Caco-2 (cell line): Measurements from ENCODE around the gene KIAA1586. TPM values are rescaled to one million over a fixed set of nuclear protein-coding genes. Genes with fewer than 3 reads are reported as not detected.
"Not testable (repeated sequence)": the region's sequence is repeated elsewhere in the genome, so short reads cannot be mapped to it uniquely, and the experiment has no call there.

Experiments used
- BruUV-seq: library from RNA; stranded (reverse); fragments of 400-500 nt; replicated peaks from 2 replicates; lab custom pipeline; 2021; lab: Mats Ljungman, UMichigan
- CTCF ChIA-PET: fragments of 300-600 bp; sonication (Branson Sonifier 250); formaldehyde crosslinking; loops from one replicate; lab custom pipeline; 2022; ENCODE audit warnings: antibody characterized with exemption; lab: Charles Lee
- POLR2A ChIA-PET: fragments of 300-600 bp; sonication (Branson Sonifier 250); formaldehyde crosslinking; loops from one replicate; lab custom pipeline; 2022; ENCODE audit warnings: antibody characterized with exemption; lab: Charles Lee
- DNase-seq, 2 experiments: peaks; one replicate each; pipeline versions ENCODE4 v3.0.0 to v3.0.0-alpha.2; 2020 to 2022
- H3K27me3 ChIP-seq: replicated peaks from 2 replicates; pipeline ENCODE4 v1.6.0; 2011; ENCODE audit warnings: low read length; ENCODE audit not compliant: control insufficient read depth, insufficient read depth
- H3K36me3 ChIP-seq: 2 replicates; pipeline ENCODE4 v1.5.1; 2011; ENCODE audit warnings: low read length; ENCODE audit not compliant: control insufficient read depth, insufficient read depth
- H3K4me1 ChIP-seq: fragments of 250-450 bp; sonication (Bioruptor Pico); 2 replicates; pipeline ENCODE4 v1.5.1; 2020; ENCODE audit warnings: mild to moderate bottlenecking
- H3K4me3 ChIP-seq: 2 replicates; pipeline ENCODE4 v1.5.1; 2011; ENCODE audit warnings: low read depth, mild to moderate bottlenecking, control low read depth, low read length
- H3K9me3 ChIP-seq: fragments of 250-450 bp; sonication (Bioruptor Pico); 2 replicates; pipeline ENCODE4 v1.5.1; 2020; ENCODE audit warnings: mild to moderate bottlenecking, moderate library complexity
- H3K27ac Mint-ChIP-seq: one replicate; pipeline ENCODE4 v1.8.0; 2022; ENCODE audit warnings: mixed read lengths; ENCODE audit not compliant: unreplicated experiment
- H3K27me3 Mint-ChIP-seq: one replicate; pipeline ENCODE4 v1.8.0; 2022; ENCODE audit warnings: mixed read lengths; ENCODE audit not compliant: insufficient read depth, unreplicated experiment
- H3K36me3 Mint-ChIP-seq: one replicate; pipeline ENCODE4 v1.8.0; 2022; ENCODE audit warnings: mild to moderate bottlenecking, mixed read lengths; ENCODE audit not compliant: insufficient read depth, unreplicated experiment
- H3K4me1 Mint-ChIP-seq: one replicate; pipeline ENCODE4 v1.8.0; 2022; ENCODE audit warnings: low read depth, mixed read lengths; ENCODE audit not compliant: unreplicated experiment
- H3K4me3 Mint-ChIP-seq: one replicate; pipeline ENCODE4 v1.8.0; 2022; ENCODE audit warnings: mild to moderate bottlenecking, moderate library complexity, mixed read lengths; ENCODE audit not compliant: unreplicated experiment
- H3K9me3 Mint-ChIP-seq: one replicate; pipeline ENCODE4 v1.8.0; 2022; ENCODE audit warnings: mixed read lengths; ENCODE audit not compliant: unreplicated experiment
- CTCF ChIP-seq, 2 experiments: fragments of 200-600 bp in 1 of 2; IDR thresholded peaks; 1 replicate in 1 of 2; 2 replicates in 1 of 2; pipeline versions ENCODE4 v1.5.1 to v1.8.0; 2011 to 2022; ENCODE audit warnings: antibody characterized with exemption in 1 of 2, control low read depth in 1 of 2, inconsistent platforms in 1 of 2, low read depth in 1 of 2, low read length in 1 of 2, mild to moderate bottlenecking in 1 of 2, moderate library complexity in 1 of 2; ENCODE audit not compliant: insufficient read depth in 1 of 2, severe bottlenecking in 1 of 2, unreplicated experiment in 1 of 2
- intact Hi-C: fragments of 100-400 bp; cut with micrococcal nuclease; formaldehyde crosslinking; loops from one replicate; pipeline ENCODE4 v1.10.0; 2022; ENCODE audit not compliant: unreplicated experiment
- total RNA-seq: library from RNA; stranded (reverse); gene quantifications from 2 replicates; pipeline ENCODE4 v1.2.3, GENCODE V29; 2022

KIAA1586 gene
- total RNA-seq, 1 experiment from 2014 or later, result 12.9 TPM

GRCh38 chr6:57038906-57039305, 7.6 kb upstream of the KIAA1586 start:
- ChIA-PET POLR2A (no interaction called here), CTCF (no interaction called here)
- intact Hi-C loops, result no loop called here
- no peak overlapping the region for H3K4me3 ChIP-seq
- H3K4me1 ChIP-seq, result no peaks in the 10 kb centered on the region
- no peak for DNase-seq
- BruUV-seq, result no TSS peak
- TF ChIP-seq CTCF (IDR thresholded peaks at IDR 0.05; ENCODE audit: insufficient read depth in 1 of 2, low read depth in 1 of 2, low read length in 1 of 2, severe bottlenecking in 1 of 2, unreplicated experiment in 1 of 2), result no peak
- H3K4me1 Mint-ChIP-seq, result no peaks in the 10 kb centered on the region
- peaks cover 14% of the 10 kb centered on the region for H3K27me3 Mint-ChIP-seq
- H3K27ac Mint-ChIP-seq, result no peak overlapping the region
- no peaks in the 10 kb centered on the region for H3K27me3 ChIP-seq
- no peak overlapping the region for H3K4me3 Mint-ChIP-seq
- no peaks in the 10 kb centered on the region for H3K36me3 Mint-ChIP-seq
- H3K9me3 Mint-ChIP-seq, result no peaks in the 10 kb centered on the region
- H3K9me3 ChIP-seq, result no peaks in the 10 kb centered on the region
- no peaks in the 10 kb centered on the region for H3K36me3 ChIP-seq

- POLR2A ChIA-PET, result no interaction called here
- H3K4me3 Mint-ChIP-seq, result no peak overlapping the region
- CTCF ChIA-PET, result no interaction called here
- Histone ChIP-seq H3K27me3 (no peaks in the 10 kb centered on the region), H3K4me3 (no peak overlapping the region), H3K36me3 (no peaks in the 10 kb centered on the region), H3K9me3 (no peaks in the 10 kb centered on the region), H3K4me1 (no peaks in the 10 kb centered on the region)
- BruUV-seq, result no TSS peak
- no peaks in the 10 kb centered on the region for H3K36me3 Mint-ChIP-seq
- intact Hi-C loops, result no loop called here
- no peak for DNase-seq
- peaks cover 16% of the 10 kb centered on the region for H3K27me3 Mint-ChIP-seq
- TF ChIP-seq CTCF (IDR thresholded peaks at IDR 0.05; ENCODE audit: insufficient read depth in 1 of 2, low read depth in 1 of 2, low read length in 1 of 2, severe bottlenecking in 1 of 2, unreplicated experiment in 1 of 2), result no peak
- H3K27ac Mint-ChIP-seq, result no peak overlapping the region
- no peaks in the 10 kb centered on the region for H3K9me3 Mint-ChIP-seq
- no peaks in the 10 kb centered on the region for H3K4me1 Mint-ChIP-seq
Measured at GRCh38 chr6:57040011-57040410, 6.5 kb upstream of the KIAA1586 start.

- BruUV-seq, CTCF ChIA-PET, H3K4me1 Mint-ChIP-seq: not testable (repeated sequence)
Measured at GRCh38 chr6:57044061-57044460, 2.4 kb upstream of the KIAA1586 start.

GRCh38 chr6:57044568-57044967, 1.9 kb upstream of the KIAA1586 start:
- Histone ChIP-seq H3K4me1 (0 out of 2 replicates have a peak, but pooled peaks cover 5% of the 10 kb centered on the region), H3K27me3 (no peaks in the 10 kb centered on the region), H3K36me3 (no peaks in the 10 kb centered on the region), H3K4me3 (no peak overlapping the region), H3K9me3 (no peaks in the 10 kb centered on the region)
- no peaks in the 10 kb centered on the region for H3K4me1 Mint-ChIP-seq
- H3K27me3 Mint-ChIP-seq, result peaks cover 8% of the 10 kb centered on the region
- DNase-seq, result no peak
- ChIA-PET CTCF (no interaction called here), POLR2A (no interaction called here)
- no peak overlapping the region for H3K4me3 Mint-ChIP-seq
- H3K9me3 Mint-ChIP-seq, result no peaks in the 10 kb centered on the region
- peaks cover 13% of the 10 kb centered on the region for H3K36me3 Mint-ChIP-seq
- intact Hi-C loops, result no loop called here
- TF ChIP-seq CTCF (IDR thresholded peaks at IDR 0.05; ENCODE audit: insufficient read depth in 1 of 2, low read depth in 1 of 2, low read length in 1 of 2, severe bottlenecking in 1 of 2, unreplicated experiment in 1 of 2), result no peak
- BruUV-seq, result no TSS peak
- no peak overlapping the region for H3K27ac Mint-ChIP-seq

More at GRCh38 chr6:57044061-57044460, 2.4 kb upstream of the KIAA1586 start:
- H3K9me3 ChIP-seq, H3K4me3 Mint-ChIP-seq, H3K4me3 ChIP-seq, H3K27me3 Mint-ChIP-seq, H3K27ac Mint-ChIP-seq, H3K27me3 ChIP-seq, H3K36me3 ChIP-seq, intact Hi-C loops, DNase-seq, H3K4me1 ChIP-seq, H3K9me3 Mint-ChIP-seq, POLR2A ChIA-PET: not testable (repeated sequence)
- H3K36me3 Mint-ChIP-seq, result peaks cover 13% of the 10 kb centered on the region

GRCh38 chr6:57047257-57047585, 728 bp downstream of the KIAA1586 start:
- H3K4me3 Mint-ChIP-seq, H3K27ac Mint-ChIP-seq, H3K4me3 ChIP-seq, H3K9me3 ChIP-seq, H3K4me1 ChIP-seq, H3K36me3 ChIP-seq, POLR2A ChIA-PET, H3K4me1 Mint-ChIP-seq, CTCF ChIA-PET, H3K27me3 Mint-ChIP-seq, DNase-seq, H3K27me3 ChIP-seq, BruUV-seq, H3K9me3 Mint-ChIP-seq: not testable (repeated sequence)
- intact Hi-C loops, result loop anchor here (2.0 to 5.0 kb wide), 2 partner anchors 40 to 126 kb away; partner anchors contain the start of gene BAG2
- H3K36me3 Mint-ChIP-seq, result peaks cover 19% of the 10 kb centered on the region
